ENCODE measurements around the gene PRODH2.

PRODH2 gene, protein sequence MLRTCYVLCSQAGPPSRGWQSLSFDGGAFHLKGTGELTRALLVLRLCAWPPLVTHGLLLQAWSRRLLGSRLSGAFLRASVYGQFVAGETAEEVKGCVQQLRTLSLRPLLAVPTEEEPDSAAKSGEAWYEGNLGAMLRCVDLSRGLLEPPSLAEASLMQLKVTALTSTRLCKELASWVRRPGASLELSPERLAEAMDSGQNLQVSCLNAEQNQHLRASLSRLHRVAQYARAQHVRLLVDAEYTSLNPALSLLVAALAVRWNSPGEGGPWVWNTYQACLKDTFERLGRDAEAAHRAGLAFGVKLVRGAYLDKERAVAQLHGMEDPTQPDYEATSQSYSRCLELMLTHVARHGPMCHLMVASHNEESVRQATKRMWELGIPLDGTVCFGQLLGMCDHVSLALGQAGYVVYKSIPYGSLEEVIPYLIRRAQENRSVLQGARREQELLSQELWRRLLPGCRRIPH

DNA sequence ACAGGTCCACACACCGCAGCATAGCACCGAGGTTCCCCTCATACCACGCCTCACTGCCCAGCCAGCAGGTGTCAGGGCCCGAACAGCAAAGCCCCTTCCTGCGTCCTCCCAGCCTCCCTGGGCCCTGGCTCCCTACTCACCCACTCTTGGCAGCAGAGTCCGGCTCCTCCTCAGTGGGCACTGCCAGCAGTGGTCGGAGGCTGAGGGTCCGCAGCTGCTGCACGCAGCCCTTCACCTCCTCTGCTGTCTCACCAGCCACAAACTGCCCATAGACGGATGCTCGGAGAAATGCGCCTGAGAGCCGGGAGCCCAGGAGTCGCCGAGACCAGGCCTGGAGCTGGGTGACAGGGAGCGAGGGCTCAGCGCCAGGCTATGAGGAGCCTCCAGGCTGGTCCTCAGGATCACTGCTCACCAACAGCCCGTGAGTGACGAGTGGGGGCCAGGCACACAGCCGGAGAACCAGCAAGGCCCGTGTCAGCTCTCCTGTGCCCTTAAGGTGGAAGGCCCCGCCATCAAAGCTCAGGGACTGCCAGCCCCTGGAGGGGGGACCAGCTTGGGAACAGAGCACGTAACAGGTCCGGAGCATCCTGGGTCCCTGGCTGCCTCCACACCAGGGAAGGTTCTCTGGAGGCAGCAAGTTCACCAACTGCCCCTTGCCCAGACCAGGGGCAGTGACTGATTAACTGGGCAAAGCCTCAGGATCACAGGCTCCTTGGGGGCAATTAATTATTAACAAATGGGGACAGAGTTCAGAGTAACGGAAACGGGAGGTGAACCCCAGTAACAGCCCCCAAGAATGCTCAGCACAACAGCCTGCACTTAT is at the start of gene PRODH2:
PRODH2 (minus strand) TSS at position 626 of the 823 bp plus-strand sequence; CDS start at position 586, 40 bp downstream.
- DNase-seq (ENCODE audit: extremely low read depth in 1 of 2, low read depth in 1 of 2), result no peak

DNA sequence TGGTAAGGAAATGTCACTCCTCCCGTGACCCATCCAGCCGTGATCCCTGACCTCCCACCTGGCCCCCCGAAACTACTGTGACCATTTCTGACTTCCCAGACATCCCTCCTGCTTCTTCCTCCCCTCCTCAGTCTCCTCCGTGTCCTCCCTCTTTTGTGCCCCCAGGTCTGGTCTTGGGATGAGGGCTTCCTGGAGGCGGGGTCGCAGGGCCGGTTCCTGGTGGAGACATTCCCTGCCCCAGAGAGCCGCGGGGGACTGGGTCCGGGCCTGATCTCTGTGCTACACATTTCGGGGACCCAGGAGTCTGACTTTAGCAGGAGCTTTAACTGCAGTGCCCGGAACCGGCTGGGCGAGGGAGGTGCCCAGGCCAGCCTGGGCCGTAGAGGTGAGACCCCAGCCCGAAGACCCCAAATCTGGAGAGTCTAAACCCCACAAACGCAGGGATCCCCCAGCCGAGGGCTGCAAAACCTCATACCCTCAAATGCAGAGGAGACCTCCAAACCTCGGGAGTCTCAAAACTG is 49.1 kb upstream of the PRODH2 start:
- no peak for DNase-seq (ENCODE audit: extremely low read depth in 1 of 2, low read depth in 1 of 2)

DNA sequence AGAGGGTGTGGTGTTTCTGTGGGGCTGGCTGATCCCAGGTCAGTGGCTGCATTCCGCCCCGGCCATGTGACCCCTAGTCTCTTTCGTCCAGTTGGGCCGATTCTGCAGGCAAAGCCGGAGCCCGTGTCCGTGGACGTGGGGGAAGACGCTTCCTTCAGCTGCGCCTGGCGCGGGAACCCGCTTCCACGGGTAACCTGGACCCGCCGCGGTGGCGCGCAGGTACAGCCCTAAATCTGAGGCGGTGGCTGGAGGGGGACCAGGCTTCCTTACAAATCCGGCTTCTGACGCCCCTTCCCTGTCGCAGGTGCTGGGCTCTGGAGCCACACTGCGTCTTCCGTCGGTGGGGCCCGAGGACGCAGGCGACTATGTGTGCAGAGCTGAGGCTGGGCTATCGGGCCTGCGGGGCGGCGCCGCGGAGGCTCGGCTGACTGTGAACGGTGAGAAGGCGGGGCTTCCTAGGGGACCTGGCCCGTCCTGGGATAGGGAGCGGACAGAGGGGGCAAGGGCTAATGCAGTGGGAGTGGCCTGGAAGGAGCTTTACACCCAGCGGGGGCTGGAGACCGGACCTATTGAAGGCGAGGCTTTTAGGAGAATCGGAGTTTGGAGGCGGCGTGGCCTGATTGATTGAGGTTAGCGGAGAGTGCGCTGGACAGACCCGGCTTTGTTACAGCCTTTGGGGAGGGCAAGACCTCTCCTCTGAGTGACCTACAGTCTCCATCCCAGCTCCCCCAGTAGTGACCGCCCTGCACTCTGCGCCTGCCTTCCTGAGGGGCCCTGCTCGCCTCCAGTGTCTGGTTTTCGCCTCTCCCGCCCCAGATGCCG is 48.4 kb upstream of the PRODH2 start:
- no peak for DNase-seq (ENCODE audit: extremely low read depth in 1 of 2, low read depth in 1 of 2)

DNA sequence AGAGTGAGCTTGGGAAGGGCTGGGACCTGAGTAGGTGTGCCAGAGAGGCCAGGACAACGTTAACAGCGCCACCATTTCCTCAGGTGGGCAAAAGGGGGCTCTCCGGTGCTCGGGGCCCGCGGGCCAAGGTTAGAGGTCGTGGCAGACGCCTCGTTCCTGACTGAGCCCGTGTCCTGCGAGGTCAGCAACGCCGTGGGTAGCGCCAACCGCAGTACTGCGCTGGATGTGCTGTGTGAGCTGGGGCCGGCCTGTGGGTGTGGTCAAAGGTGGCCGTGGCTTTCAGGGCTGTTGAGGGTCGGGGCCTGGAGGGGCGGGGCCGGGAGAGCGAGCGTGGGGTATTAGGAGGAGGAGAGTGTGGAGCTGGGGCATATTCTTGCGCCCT is 47.8 kb upstream of the PRODH2 start:
- DNase-seq (ENCODE audit: extremely low read depth in 1 of 2, low read depth in 1 of 2), result no peak

DNA sequence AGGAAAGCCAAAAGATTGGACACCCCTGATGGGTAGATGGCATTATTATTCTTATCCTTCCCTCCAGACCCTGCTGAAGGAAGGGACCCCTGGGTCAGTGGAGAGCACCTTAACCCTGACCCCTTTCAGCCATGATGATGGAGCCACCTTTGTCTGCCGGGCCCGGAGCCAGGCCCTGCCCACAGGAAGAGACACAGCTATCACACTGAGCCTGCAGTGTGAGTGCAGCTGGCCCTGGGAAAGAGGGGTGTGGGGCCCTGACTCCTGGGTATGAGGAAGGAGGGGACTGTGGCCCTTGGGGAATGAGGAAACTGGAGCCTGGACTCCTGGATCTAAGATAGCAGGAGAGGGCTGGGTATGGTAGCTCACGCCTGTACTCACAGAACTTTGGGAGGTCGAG is 46.8 kb upstream of the PRODH2 start:
- no peak for DNase-seq (ENCODE audit: extremely low read depth in 1 of 2, low read depth in 1 of 2)

DNA sequence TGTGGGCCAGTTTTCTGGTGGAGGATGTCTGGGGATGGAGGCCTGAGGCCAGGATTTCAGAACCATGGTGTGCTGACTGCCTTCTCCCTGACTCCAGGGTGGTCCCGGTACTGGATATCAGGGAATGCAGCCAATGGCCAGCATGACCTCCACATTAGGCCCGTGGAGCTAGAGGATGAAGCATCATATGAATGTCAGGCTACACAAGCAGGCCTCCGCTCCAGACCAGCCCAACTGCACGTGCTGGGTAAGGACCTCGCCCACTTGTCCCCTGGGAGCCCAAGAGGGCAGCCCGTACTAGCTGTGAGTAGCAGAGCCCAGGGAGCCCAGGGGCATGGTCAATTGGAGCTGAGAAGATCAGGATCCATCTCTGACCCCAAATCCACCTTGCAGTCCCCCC is 45.7 kb upstream of the PRODH2 start:
- DNase-seq (ENCODE audit: extremely low read depth in 1 of 2, low read depth in 1 of 2), result no peak

- no peak for DNase-seq (ENCODE audit: extremely low read depth in 1 of 2, low read depth in 1 of 2)
Measured at GRCh38 chr19:35856546-35857149, 44.0 kb upstream of the PRODH2 start, which contains the start of gene KIRREL2. Gene KIRREL2 (plus strand): TSS chr19:35856911. CDS start chr19:35857120, 209 bp downstream.

- no peak for DNase-seq (ENCODE audit: extremely low read depth in 1 of 2, low read depth in 1 of 2)
Measured at GRCh38 chr19:35853038-35853756, 40.6 kb upstream of the PRODH2 start.

DNA sequence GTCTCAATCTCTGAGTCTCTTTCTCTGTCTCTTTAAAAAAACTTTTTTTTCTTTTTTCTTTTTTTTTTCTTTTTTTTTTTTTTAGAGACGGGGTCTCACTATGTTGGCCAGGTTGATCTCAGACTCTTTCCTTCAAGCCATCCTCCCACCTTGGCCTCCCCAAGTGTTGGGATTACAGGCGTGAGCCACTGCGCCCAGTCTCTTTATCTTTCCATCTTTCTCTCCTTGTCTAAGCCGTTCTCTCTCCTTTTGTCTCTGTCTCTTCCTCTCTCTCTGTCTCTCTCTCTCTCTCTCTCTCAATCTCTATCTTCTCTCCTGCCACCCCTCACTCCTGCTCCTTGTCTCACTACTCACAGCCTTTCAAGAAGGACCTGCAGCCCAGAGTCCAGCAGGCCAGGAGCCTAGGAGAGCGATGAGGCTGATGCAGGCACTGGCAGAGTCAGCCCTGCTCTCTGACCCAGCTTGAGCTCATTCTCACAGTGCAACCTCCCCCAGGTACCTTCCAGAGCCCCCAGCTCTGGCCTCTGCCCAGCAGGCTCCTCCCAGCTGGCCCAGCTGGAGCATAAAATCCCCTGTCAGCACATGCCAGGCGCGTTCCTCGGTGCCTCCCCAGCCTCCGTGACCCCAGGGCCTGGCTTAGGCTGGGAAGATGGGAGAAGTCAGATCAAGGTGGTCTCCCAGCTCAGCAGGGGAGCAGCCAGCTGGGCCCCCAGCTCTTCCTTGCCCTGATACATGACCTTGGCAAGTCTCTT is 39.6 kb upstream of the PRODH2 start, which contains the start of gene NPHS1:
NPHS1 (minus strand) TSS at position 476 of the 752 bp plus-strand sequence. CDS start 667 bp downstream, outside the sequence.
- DNase-seq (ENCODE audit: extremely low read depth in 1 of 2, low read depth in 1 of 2), result no peak

DNA sequence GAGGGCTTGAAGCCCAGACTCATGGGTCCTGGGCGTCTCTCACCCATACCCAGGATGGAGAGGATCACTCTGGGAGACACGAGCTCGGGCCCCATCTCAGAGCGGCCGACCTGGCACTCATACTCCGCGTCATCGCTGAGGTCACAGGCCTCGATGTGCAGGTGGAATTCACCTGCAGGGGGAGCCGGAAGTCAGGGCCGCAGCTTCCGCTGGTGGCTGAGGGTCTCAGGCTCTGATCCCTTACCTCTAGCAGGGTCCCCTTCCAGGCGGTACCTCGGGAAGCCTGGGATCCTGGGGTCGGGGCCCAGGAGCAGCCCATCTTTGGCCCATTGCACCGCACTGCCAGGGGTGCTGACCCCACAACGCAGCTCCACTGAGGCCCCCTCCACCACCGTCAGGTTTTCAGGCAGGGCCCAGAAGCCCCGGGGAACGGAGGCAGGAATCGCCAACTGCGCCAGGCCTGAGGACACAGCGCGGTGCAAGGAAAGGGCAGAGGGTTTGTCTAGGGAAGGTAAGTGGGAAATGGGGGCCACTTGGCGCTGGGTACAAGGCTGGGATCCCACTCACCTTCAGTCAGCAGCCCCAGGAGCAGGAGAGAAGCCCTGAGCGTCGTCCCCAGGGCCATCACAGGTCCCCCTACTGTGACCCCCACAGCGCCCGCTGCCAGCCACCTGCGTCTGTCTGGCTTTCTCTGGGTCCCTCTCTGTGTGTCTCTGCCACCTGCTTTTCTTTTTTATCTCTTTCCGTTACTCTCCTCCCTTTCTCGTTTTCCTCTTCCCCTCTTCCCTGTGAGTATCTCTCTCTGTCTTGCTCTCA is 38.8 kb upstream of the PRODH2 start:
- no peak for DNase-seq (ENCODE audit: extremely low read depth in 1 of 2, low read depth in 1 of 2)

GRCh38 chr19:35848919-35849505 is 36.4 kb upstream of the PRODH2 start:
- DNase-seq (ENCODE audit: extremely low read depth in 1 of 2, low read depth in 1 of 2), result no peak

- no peak for DNase-seq (ENCODE audit: extremely low read depth in 1 of 2, low read depth in 1 of 2)
Measured at GRCh38 chr19:35848486-35848885, 35.8 kb upstream of the PRODH2 start.

- no peak for DNase-seq (ENCODE audit: extremely low read depth in 1 of 2, low read depth in 1 of 2)
Measured at GRCh38 chr19:35847911-35848310, 35.3 kb upstream of the PRODH2 start.

- DNase-seq (ENCODE audit: extremely low read depth in 1 of 2, low read depth in 1 of 2), result no peak
Measured at GRCh38 chr19:35846038-35846668, 33.5 kb upstream of the PRODH2 start.

GRCh38 chr19:35845215-35846037 is 32.8 kb upstream of the PRODH2 start:
- DNase-seq (ENCODE audit: extremely low read depth in 1 of 2, low read depth in 1 of 2), result no peak

GRCh38 chr19:35844482-35845214 is 32.0 kb upstream of the PRODH2 start:
- DNase-seq (ENCODE audit: extremely low read depth in 1 of 2, low read depth in 1 of 2), result no peak

Data from stimulated activated CD8-positive, alpha-beta memory T cell treated with anti-CD3 and anti-CD28 coated beads, Interleukin-7, amount 100 ng/mL, for 48 hours (primary cell).